IPS DF 19.7 (cell line): ENCODE results near the gene NCK1.

Source experiments
- DNase-seq: peaks from one replicate; pipeline ENCODE4 v3.0.0-alpha.2; 2013; ENCODE audit warnings: low read depth, low spot score

NCK1 gene

GRCh38 chr3:136908297-136908696 lies 46.3 kb downstream of the NCK1 start:
- DNase-seq: no peak

GRCh38 chr3:136909187-136909586 lies 47.2 kb downstream of the NCK1 start:
- DNase-seq: no peak

- DNase-seq: no peak
These were observed 48.7 kb downstream of the NCK1 start for GRCh38 chr3:136910697-136911096.

- DNase-seq: no peak
These were observed 51.2 kb downstream of the NCK1 start for GRCh38 chr3:136913168-136913567.

- no peak for DNase-seq
These were observed 52.7 kb downstream of the NCK1 start for GRCh38 chr3:136914739-136915138.

GRCh38 chr3:136916223-136916622 lies 54.2 kb downstream of the NCK1 start:
- DNase-seq: no peak

GRCh38 chr3:136919799-136920580 lies 58.0 kb downstream of the NCK1 start:
- DNase-seq: no peak

- no peak for DNase-seq
These were observed 59.0 kb downstream of the NCK1 start for GRCh38 chr3:136920904-136921611.

GRCh38 chr3:136925425-136926190 lies 63.6 kb downstream of the NCK1 start:
- no peak for DNase-seq

GRCh38 chr3:136928240-136928639 lies 66.2 kb downstream of the NCK1 start:
- DNase-seq: no peak

GRCh38 chr3:136929977-136930670 lies 68.1 kb downstream of the NCK1 start:
- DNase-seq: no peak

GRCh38 chr3:136931606-136932005 lies 69.6 kb downstream of the NCK1 start:
- DNase-seq: no peak

- no peak for DNase-seq
These were observed 70.5 kb downstream of the NCK1 start for GRCh38 chr3:136932523-136932922.

GRCh38 chr3:136932978-136933772 lies 71.2 kb downstream of the NCK1 start:
- DNase-seq: no peak

- no peak for DNase-seq
These were observed 75.2 kb downstream of the NCK1 start for GRCh38 chr3:136937175-136937574.

GRCh38 chr3:136937851-136938250 lies 75.8 kb downstream of the NCK1 start:
- no peak for DNase-seq

GRCh38 chr3:136938334-136938733 lies 76.3 kb downstream of the NCK1 start:
- DNase-seq: no peak

GRCh38 chr3:136939489-136939888 lies 77.5 kb downstream of the NCK1 start:
- no peak for DNase-seq

- DNase-seq: no peak
These were observed 80.8 kb downstream of the NCK1 start for GRCh38 chr3:136942803-136943202.

- no peak for DNase-seq
These were observed 81.4 kb downstream of the NCK1 start for GRCh38 chr3:136943436-136943835.

GRCh38 chr3:136946978-136947377 lies 85.0 kb downstream of the NCK1 start:
- no peak for DNase-seq
